HepG2 (cell line): ENCODE measurements around the gene FFAR1. TPM values are rescaled to one million over a fixed set of nuclear protein-coding genes. Genes with fewer than 3 reads are reported as not detected.

ENCODE experiments used
- ADNP ChIP-seq: sonication (generic); formaldehyde crosslinking; IDR thresholded peaks from 2 replicates; pipeline ENCODE4 v1.4.0; 2020; ENCODE audit warnings: missing genetic modification reagents
- BRCA1 ChIP-seq: sonication (generic); formaldehyde crosslinking; IDR thresholded peaks from 2 replicates; pipeline ENCODE4 v1.4.0; 2020; ENCODE audit warnings: missing genetic modification reagents
- GMEB1 ChIP-seq: sonication (generic); formaldehyde crosslinking; IDR thresholded peaks from 2 replicates; pipeline ENCODE4 v1.5.1; 2020; ENCODE audit warnings: missing genetic modification reagents, mild to moderate bottlenecking, borderline replicate concordance
- IRF1 ChIP-seq: sonication (generic); formaldehyde crosslinking; IDR thresholded peaks from 2 replicates; pipeline ENCODE4 v1.4.0; 2020; ENCODE audit warnings: low read depth, mild to moderate bottlenecking, missing genetic modification reagents
- KLF11 ChIP-seq: IDR thresholded peaks from 2 replicates; pipeline ENCODE4 v1.6.1; 2016; ENCODE audit warnings: missing compliant biosample characterization
- KLF13 ChIP-seq: sonication (generic); formaldehyde crosslinking; IDR thresholded peaks from 2 replicates; pipeline ENCODE4 v1.4.0; 2020; ENCODE audit warnings: mild to moderate bottlenecking, missing genetic modification reagents
- MAFK ChIP-seq, 2 experiments: IDR thresholded peaks in 1 of 2; conservative IDR thresholded peaks in 1 of 2; 2 replicates each; pipeline ENCODE4 v1.6.1; 2011; ENCODE audit warnings: improper control_type of control experiment in 2 of 2, low read length in 2 of 2
- MLX ChIP-seq: IDR thresholded peaks from 2 replicates; pipeline ENCODE4 v1.6.1; 2016
- MXD3 ChIP-seq: IDR thresholded peaks from 2 replicates; pipeline ENCODE4 v1.6.1; 2016; ENCODE audit warnings: mild to moderate bottlenecking, missing biosample characterization, missing genetic modification reagents
- NCOA2 ChIP-seq: sonication (generic); formaldehyde crosslinking; IDR thresholded peaks from 2 replicates; pipeline ENCODE4 v1.8.0; 2022; ENCODE audit warnings: inconsistent platforms
- PHF5A ChIP-seq: IDR thresholded peaks from one replicate; pipeline ENCODE4 v1.6.1; 2018; ENCODE audit warnings: low read depth, missing genetic modification reagents; ENCODE audit not compliant: unreplicated experiment
- RARA ChIP-seq: IDR thresholded peaks from 2 replicates; pipeline ENCODE4 v1.6.1; 2016; ENCODE audit warnings: missing genetic modification reagents, missing compliant biosample characterization
- SAP130 ChIP-seq: IDR thresholded peaks from 2 replicates; pipeline ENCODE4 v1.6.1; 2016; ENCODE audit warnings: low read depth
- SP4 ChIP-seq: sonication (generic); formaldehyde crosslinking; IDR thresholded peaks from 2 replicates; pipeline ENCODE4 v1.8.1; 2023; ENCODE audit warnings: mild to moderate bottlenecking, missing genetic modification reagents
- TCF7 ChIP-seq: sonication (generic); IDR thresholded peaks from 2 replicates; pipeline ENCODE4 v1.6.1; 2016; ENCODE audit warnings: antibody characterized with exemption, low read depth
- THRA ChIP-seq: sonication (generic); formaldehyde crosslinking; IDR thresholded peaks from 2 replicates; pipeline ENCODE4 v1.4.0; 2020; ENCODE audit warnings: missing genetic modification reagents, borderline replicate concordance
- TP53 ChIP-seq: sonication (generic); formaldehyde crosslinking; conservative IDR thresholded peaks from 2 replicates; pipeline ENCODE4 v1.4.0; 2020; ENCODE audit warnings: missing genetic modification reagents
- ZBTB25 ChIP-seq: IDR thresholded peaks from 2 replicates; pipeline ENCODE4 v1.6.1; 2018; ENCODE audit warnings: missing genetic modification reagents
- ZNF263 ChIP-seq: sonication (generic); formaldehyde crosslinking; IDR thresholded peaks from 2 replicates; pipeline ENCODE4 v1.4.0; 2020; ENCODE audit warnings: missing genetic modification reagents
- ZNF644 ChIP-seq: IDR thresholded peaks from 2 replicates; pipeline ENCODE4 v1.6.1; 2016; ENCODE audit warnings: low read depth
- ZNF709 ChIP-seq: sonication (generic); formaldehyde crosslinking; IDR thresholded peaks from 2 replicates; pipeline ENCODE4 v1.5.0; 2020; ENCODE audit warnings: mild to moderate bottlenecking, missing genetic modification reagents
- ZNF740 ChIP-seq: sonication (generic); formaldehyde crosslinking; IDR thresholded peaks from 2 replicates; pipeline ENCODE4 v1.4.0; 2020; ENCODE audit warnings: missing genetic modification reagents
- ZSCAN12 ChIP-seq: sonication (generic); formaldehyde crosslinking; IDR thresholded peaks from 2 replicates; pipeline ENCODE4 v1.9.0; 2021; ENCODE audit warnings: mild to moderate bottlenecking, missing genetic modification reagents
- polyA plus RNA-seq, 8 experiments: library from polyadenylated mRNA; depleted of rRNA in 3 of 8; stranded (reverse) in 7 of 8; unstranded in 1 of 8; fragments of >200 nt; fragmentation: Illumina TruSeq in 4 of 8; extraction: Trizol in 4 of 8; gene quantifications; 2 replicates each; pipeline versions ENCODE4 v1.2.1 to v1.2.3, GENCODE V29; 2011 to 2016; ENCODE audit warnings: low read depth in 4 of 8, missing spikeins in 1 of 8, mixed read lengths in 1 of 8; ENCODE audit not compliant: insufficient read depth in 1 of 8
- total RNA-seq, 5 experiments: library from RNA; depleted of rRNA; stranded (reverse); fragments of >200 nt; fragmentation: Illumina TruSeq; extraction: Trizol; gene quantifications; 2 replicates each; pipeline ENCODE4 v1.2.3, GENCODE V29; 2016; ENCODE audit warnings: low read depth in 1 of 5

The FFAR1 gene
- total and polyA plus RNA-seq, 2 of the 13 experiments (the other 11 are each of a cell fraction or from before 2014, with no cell fraction given) = not detected

GRCh38 chr19:35388277-35389054 is 40.8 kb downstream of the FFAR1 start (continued):
- TF ChIP-seq ZBTB25 (CRISPR knock-in tag) (no peak), ZNF263 (CRISPR knock-in tag) (no peak), MXD3 (CRISPR knock-in tag) (no peak), ZNF709 (CRISPR knock-in tag) (peak; percentile 40; the same call in 1 of the 2 replicates), MLX (CRISPR knock-in tag) (0 out of 2 replicates have a peak, but pooled peaks have one; percentile 46), TP53 (no peak), PHF5A (CRISPR knock-in tag) (no peak), THRA (peak; percentile 93), GMEB1 (CRISPR knock-in tag) (no peak), RARA (CRISPR knock-in tag) (peak; percentile 92), MAFK (conservative IDR thresholded peaks at IDR 0.05 in 1 of 2, IDR thresholded peaks at IDR 0.05 in 1 of 2; ENCODE audit: low read length in 2 of 2) (no peak), IRF1 (CRISPR knock-in tag) (no peak), KLF11 (CRISPR knock-in tag) (no peak), TCF7 (peak; percentile 66), BRCA1 (CRISPR knock-in tag) (no peak), NCOA2 (CRISPR knock-in tag) (peak; percentile 57; the same call in 1 of the 2 replicates), SAP130 (CRISPR knock-in tag) (peak; percentile 61), ZNF644 (CRISPR knock-in tag) (no peak), SP4 (CRISPR knock-in tag) (no peak), KLF13 (CRISPR knock-in tag) (no peak), ADNP (CRISPR knock-in tag) (no peak), ZSCAN12 (CRISPR knock-in tag) (no peak), ZNF740 (CRISPR knock-in tag) (no peak)
